OCI-LY7 (cell line): ENCODE results near the gene IL1RN. TPM values are rescaled to one million over a fixed set of nuclear protein-coding genes. Genes with fewer than 3 reads are reported as not detected.

Source experiments
- Bru-seq: library from RNA; stranded (reverse); fragments of 400-500 nt; gene quantifications from one replicate; lab custom pipeline; 2021; lab: Mats Ljungman, UMichigan
- BruChase-seq, 2 experiments: library from RNA; stranded (reverse); fragments of 400-500 nt; gene quantifications; one replicate each; lab custom pipeline; 2021; lab: Mats Ljungman, UMichigan
- BruUV-seq: library from RNA; stranded (reverse); fragments of 400-500 nt; replicated peaks from 2 replicates; lab custom pipeline; 2021; lab: Mats Ljungman, UMichigan
- CTCF ChIA-PET: fragments of 300-600 bp; sonication (Branson Sonifier 250); formaldehyde crosslinking; loops from one replicate; lab custom pipeline; 2022; ENCODE audit warnings: antibody characterized with exemption; ENCODE audit not compliant: unreplicated experiment; lab: Charles Lee
- POLR2A ChIA-PET: fragments of 300-600 bp; sonication (Branson Sonifier 250); formaldehyde crosslinking; loops from one replicate; lab custom pipeline; 2022; ENCODE audit warnings: antibody characterized with exemption; lab: Charles Lee
- DNase-seq: peaks from one replicate; pipeline ENCODE4 v3.0.0-alpha.2; 2015; ENCODE audit warnings: low spot score
- H2AFZ ChIP-seq: fragments of 200-600 bp; sonication (generic), shearing (Covaris generic); 2 replicates; pipeline ENCODE4 v1.6.1; 2014; ENCODE audit warnings: mild to moderate bottlenecking, antibody characterized with exemption, low read length, moderate library complexity
- H3K27ac ChIP-seq: fragments of 200-600 bp; sonication (generic); 2 replicates; pipeline ENCODE4 v1.5.1; 2014; ENCODE audit warnings: mixed run types, low read depth, mild to moderate bottlenecking, moderate library complexity, low read length, inconsistent platforms; ENCODE audit not compliant: poor library complexity, severe bottlenecking
- H3K36me3 ChIP-seq: fragments of 200-600 bp; sonication (generic); 2 replicates; pipeline ENCODE4 v1.6.1; 2014; ENCODE audit warnings: mild to moderate bottlenecking, antibody characterized with exemption, low read length, moderate library complexity, mixed read lengths; ENCODE audit not compliant: insufficient read depth
- H3K4me1 ChIP-seq: fragments of 200-600 bp; sonication (generic); 2 replicates; pipeline ENCODE4 v1.5.1; 2014; ENCODE audit warnings: mild to moderate bottlenecking, low read length; ENCODE audit not compliant: insufficient read depth, poor library complexity, severe bottlenecking
- H3K4me2 ChIP-seq: fragments of 200-600 bp; sonication (generic); 2 replicates; pipeline ENCODE4 v1.6.1; 2014; ENCODE audit warnings: mild to moderate bottlenecking, low read length
- H3K4me3 ChIP-seq: fragments of 200-600 bp; sonication (generic); 2 replicates; pipeline ENCODE4 v1.5.1; 2014; ENCODE audit warnings: mild to moderate bottlenecking, low read depth, low read length; ENCODE audit not compliant: poor library complexity, severe bottlenecking
- H3K79me2 ChIP-seq: fragments of 200-600 bp; sonication (generic); 2 replicates; pipeline ENCODE4 v1.6.1; 2016; ENCODE audit warnings: low read depth, mild to moderate bottlenecking, low read length, moderate library complexity, mixed read lengths; ENCODE audit not compliant: insufficient read depth
- H3K9me2 ChIP-seq: fragments of 200-600 bp; sonication (generic); 2 replicates; pipeline ENCODE4 v1.6.1; 2016; ENCODE audit warnings: mild to moderate bottlenecking, low read length, mixed read lengths; ENCODE audit not compliant: insufficient read depth
- H3K9me3 ChIP-seq: fragments of 200-600 bp; sonication (generic); 2 replicates; pipeline ENCODE4 v1.6.1; 2014; ENCODE audit warnings: mild to moderate bottlenecking, mixed run types, low read length, mixed read lengths
- H4K20me1 ChIP-seq: fragments of 200-600 bp; sonication (generic); 2 replicates; pipeline ENCODE4 v1.6.1; 2014; ENCODE audit warnings: mild to moderate bottlenecking, antibody characterized with exemption, low read length, moderate library complexity, mixed read lengths; ENCODE audit not compliant: insufficient read depth
- CTCF ChIP-seq: fragments of 200-600 bp; sonication (generic); conservative IDR thresholded peaks from 2 replicates; pipeline ENCODE4 v1.5.1; 2014; ENCODE audit warnings: mild to moderate bottlenecking, antibody characterized with exemption, low read length, moderate library complexity, mixed read lengths
- EZH2phosphoT487 ChIP-seq: fragments of 200-600 bp; sonication (generic); IDR thresholded peaks from 2 replicates; pipeline ENCODE4 v1.6.1; 2018; ENCODE audit warnings: low read depth, borderline replicate concordance, mild to moderate bottlenecking, mixed run types, antibody characterized with exemption, low read length, moderate library complexity, mixed read lengths
- intact Hi-C: fragments of 100-400 bp; cut with micrococcal nuclease; formaldehyde crosslinking; loops from one replicate; pipeline ENCODE4 v1.10.0; 2022; ENCODE audit not compliant: unreplicated experiment
- long read RNA-seq: library from polyadenylated mRNA; stranded (forward); transcript quantifications from one replicate; pipeline ENCODE4 v2.0.0, GENCODE V29; 2022
- total RNA-seq, 2 experiments: library from RNA; depleted of rRNA in 1 of 2; stranded (reverse); fragments of >200 nt in 1 of 2; shearing (Covaris generic) in 1 of 2; gene quantifications; 2 replicates each; pipeline ENCODE4 v1.2.3, GENCODE V29; 2014 to 2022

The IL1RN gene, protein sequence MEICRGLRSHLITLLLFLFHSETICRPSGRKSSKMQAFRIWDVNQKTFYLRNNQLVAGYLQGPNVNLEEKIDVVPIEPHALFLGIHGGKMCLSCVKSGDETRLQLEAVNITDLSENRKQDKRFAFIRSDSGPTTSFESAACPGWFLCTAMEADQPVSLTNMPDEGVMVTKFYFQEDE
- total RNA-seq (2014; rRNA removed; shearing (Covaris generic)), result not detected in 2 replicates
- total RNA-seq (2022), result not detected in 2 replicates
- Bru-seq, nascent RNA, result not detected
- BruChase-seq, experiment 1, labeled RNA remaining after a 6-hour chase, result not detected
- BruChase-seq, experiment 2, labeled RNA remaining after a 2-hour chase, result not detected
- long read RNA-seq, result 0 reads

DNA sequence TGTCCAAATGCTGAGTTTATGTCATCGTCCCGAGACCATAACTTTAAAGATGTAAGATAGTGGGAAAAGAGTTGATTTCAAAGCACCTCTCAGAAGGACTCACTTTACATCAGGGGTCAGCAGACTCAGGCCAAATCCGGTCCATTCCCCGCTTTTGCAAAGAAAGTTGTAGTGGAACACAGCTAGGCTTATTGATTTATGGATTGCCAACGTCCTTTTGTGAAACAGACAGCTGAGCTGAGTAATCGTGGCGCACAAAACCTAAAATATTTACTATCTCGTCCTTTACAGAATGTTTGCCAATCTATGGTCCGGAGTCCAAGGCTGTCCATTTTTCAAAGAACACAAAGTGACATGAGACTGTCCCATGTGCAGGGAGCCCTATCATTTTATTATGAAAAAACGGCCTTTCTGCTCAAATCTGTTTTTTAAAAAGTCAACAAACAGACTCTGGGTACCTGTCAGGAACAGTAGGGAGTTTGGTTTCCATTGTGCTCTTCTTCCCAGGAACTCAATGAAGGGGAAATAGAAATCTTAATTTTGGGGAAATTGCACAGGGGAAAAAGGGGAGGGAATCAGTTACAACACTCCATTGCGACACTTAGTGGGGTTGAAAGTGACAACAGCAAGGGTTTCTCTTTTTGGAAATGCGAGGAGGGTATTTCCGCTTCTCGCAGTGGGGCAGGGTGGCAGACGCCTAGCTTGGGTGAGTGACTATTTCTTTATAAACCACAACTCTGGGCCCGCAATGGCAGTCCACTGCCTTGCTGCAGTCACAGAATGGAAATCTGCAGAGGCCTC, at the start of gene IL1RN:
Gene IL1RN (plus strand): TSS at position 754 of the 801 bp plus-strand sequence. CDS start 27 bp downstream, at position 781.
- DNase-seq, result no peak
- no peak within 1 kb of the TSS for H3K4me2 ChIP-seq
- BruUV-seq, result no TSS peak

DNA sequence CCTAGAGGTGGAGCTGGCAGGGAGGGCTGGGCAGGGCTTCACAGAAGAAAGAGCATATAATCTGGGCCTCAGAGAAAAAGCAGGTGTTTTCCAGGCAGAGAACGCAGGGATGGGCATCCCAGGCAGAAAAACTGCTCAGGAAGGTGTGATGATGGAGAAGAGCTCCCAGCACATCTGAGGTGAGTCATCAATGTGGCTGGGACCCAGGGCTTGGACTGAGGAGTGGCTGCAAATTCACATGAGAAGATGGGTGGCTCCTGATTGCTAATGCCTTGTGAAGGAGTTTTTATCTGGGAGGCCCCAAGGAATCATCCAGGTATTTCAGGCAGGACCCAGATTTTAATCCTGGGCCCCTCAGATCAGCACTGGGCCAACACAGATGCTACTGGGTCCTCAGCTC, 49.5 kb upstream of the IL1RN start:
- Histone ChIP-seq H2AFZ (no peak overlapping the region), H3K36me3 (no peaks in the 10 kb centered on the region), H3K79me2 (no peaks in the 10 kb centered on the region), H3K4me3 (no peak overlapping the region), H3K4me1 (no peaks in the 10 kb centered on the region), H3K9me3 (no peaks in the 10 kb centered on the region), H3K4me2 (no peak overlapping the region), H3K27ac (no peak overlapping the region), H3K9me2 (no peaks in the 10 kb centered on the region), H4K20me1 (no peaks in the 10 kb centered on the region)
- CTCF ChIA-PET, result no interaction called here
- intact Hi-C loops, result no loop called here
- no peak for DNase-seq
- BruUV-seq, result no TSS peak
- POLR2A ChIA-PET, result no interaction called here
- TF ChIP-seq CTCF (no peak), EZH2phosphoT487 (no peak)

More for the DNA sequence above, at the start of gene IL1RN:
- Histone ChIP-seq H4K20me1 (no peaks in the 10 kb centered on the region), H3K79me2 (no peaks in the 10 kb centered on the region), H3K9me2 (no peaks in the 10 kb centered on the region), H3K4me1 (peaks cover 6% of the 10 kb centered on the region), H3K36me3 (no peaks in the 10 kb centered on the region), H3K4me3 (no peak within 1 kb of the TSS), H2AFZ (peak within 1 kb of the TSS; percentile 63), H3K27ac (no peak within 1 kb of the TSS), H3K9me3 (no peaks in the 10 kb centered on the region)
- CTCF ChIA-PET, result no interaction called here
- POLR2A ChIA-PET, result interaction anchor here (0.9 kb wide), 1 partner anchor 116 kb away, joined by 3 read pairs; no protein-coding TSS in a partner anchor
- TF ChIP-seq EZH2phosphoT487 (no peak), CTCF (no peak)
- intact Hi-C loops, result no loop called here
